ENCODE data around the gene IL10RA.

The IL10RA gene

DNA sequence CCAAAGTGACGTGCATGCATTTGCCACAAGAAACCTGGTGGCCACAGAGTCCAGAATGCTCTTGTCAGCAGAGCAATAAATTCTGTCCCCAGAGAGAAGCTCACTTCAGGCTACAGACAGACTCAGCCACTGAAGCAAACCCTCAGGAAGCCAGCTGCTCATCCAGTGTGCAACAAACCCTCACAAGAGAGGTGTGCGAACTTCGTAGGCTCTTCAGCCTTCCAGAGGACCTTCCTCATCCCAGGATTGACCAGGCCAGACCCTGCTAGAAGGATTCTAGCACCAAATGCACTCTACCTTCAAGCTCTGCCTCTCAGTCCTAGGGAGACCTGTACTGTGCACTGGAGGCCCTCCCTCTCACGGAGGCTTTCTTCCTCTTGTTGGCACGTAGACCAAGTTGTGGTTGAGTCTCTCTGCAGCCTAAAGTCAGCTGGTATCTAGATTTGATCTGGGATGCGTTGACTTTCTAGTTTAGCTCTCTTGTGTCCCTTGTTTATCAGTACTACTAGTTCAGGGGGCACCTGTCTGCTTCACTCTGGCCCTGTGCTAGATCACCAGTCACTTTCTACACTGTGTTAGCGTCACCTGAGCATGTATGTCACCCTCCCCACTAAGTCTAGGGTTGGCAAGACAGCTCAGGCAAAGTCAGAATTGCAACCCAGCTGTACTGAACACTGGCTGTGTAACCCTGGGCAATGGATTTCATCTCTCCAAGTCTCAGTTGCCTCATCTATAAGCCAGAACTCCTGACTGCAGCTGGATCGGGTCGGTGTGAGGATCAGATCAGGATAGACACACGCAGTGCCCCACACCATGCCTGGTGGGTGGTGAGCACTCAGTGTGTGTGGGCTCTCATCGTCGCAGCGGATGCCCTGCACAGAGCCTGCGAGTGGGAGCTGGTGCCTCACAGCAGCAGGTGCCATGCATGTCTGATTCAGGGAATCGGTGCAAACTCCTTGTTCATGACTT, 34.9 kb upstream of the IL10RA start:
- FAIRE-seq (no peak), DNase-seq (ENCODE audit: insufficient read length, low spot score) (no peak)
- no peak for TF ChIP-seq POLR2A (IDR thresholded peaks at IDR 0.05; ENCODE audit: low read depth, low read length)

DNA sequence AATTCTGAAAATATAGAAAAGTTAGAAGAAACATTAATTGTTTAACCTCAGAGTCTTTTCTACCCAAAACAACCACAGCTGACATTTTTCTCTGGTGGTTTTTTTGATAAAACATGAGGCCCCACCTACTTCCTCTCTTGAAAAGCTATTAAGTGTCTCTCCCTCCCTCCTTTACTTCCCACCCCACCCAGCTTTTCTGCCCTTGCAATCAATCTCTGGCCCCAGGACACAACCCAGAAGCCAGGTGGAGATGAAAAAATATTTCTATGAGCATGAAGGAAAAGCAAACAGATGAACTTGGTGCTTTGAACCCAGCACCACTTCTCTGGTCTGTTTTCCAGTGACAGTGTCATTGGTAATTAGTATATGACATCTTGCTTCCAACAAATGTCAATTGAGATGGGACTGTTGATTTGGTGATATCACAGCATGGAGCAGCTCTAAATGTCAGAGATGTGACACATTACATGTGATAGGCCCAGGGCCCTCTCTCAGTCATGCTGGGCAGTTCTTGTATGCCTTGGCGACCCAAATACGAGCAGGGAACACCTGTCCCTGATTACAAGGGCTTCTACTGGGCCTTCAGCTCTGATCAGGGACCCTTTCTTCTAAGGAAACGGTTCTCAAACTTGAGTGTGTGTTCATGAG, 33.0 kb upstream of the IL10RA start:
- no peak for TF ChIP-seq POLR2A (IDR thresholded peaks at IDR 0.05; ENCODE audit: low read depth, low read length)
- FAIRE-seq (no peak), DNase-seq (ENCODE audit: insufficient read length, low spot score) (no peak)

DNA sequence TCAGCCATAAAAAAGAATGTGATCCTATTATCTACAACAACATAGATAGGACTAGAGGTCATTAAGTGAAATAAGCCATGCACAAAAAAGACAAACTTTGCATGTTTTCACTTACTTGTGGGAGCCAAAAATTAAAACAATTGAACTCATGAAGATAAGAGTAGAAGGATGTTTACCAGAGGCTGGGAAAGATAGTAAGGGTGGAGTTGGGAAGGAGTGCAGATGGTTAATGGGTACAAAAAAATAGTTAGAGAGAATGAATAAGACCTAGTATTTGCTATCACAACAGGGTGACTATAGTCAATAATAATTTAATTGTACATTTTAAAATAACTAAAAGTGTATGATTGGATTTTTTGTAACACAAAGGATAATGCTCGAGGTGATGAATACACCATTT, 27.2 kb upstream of the IL10RA start:
- DNase-seq (ENCODE audit: insufficient read length, low spot score) = no peak
- TF ChIP-seq POLR2A (IDR thresholded peaks at IDR 0.05; ENCODE audit: low read depth, low read length) = no peak
- FAIRE-seq = no peak

DNA sequence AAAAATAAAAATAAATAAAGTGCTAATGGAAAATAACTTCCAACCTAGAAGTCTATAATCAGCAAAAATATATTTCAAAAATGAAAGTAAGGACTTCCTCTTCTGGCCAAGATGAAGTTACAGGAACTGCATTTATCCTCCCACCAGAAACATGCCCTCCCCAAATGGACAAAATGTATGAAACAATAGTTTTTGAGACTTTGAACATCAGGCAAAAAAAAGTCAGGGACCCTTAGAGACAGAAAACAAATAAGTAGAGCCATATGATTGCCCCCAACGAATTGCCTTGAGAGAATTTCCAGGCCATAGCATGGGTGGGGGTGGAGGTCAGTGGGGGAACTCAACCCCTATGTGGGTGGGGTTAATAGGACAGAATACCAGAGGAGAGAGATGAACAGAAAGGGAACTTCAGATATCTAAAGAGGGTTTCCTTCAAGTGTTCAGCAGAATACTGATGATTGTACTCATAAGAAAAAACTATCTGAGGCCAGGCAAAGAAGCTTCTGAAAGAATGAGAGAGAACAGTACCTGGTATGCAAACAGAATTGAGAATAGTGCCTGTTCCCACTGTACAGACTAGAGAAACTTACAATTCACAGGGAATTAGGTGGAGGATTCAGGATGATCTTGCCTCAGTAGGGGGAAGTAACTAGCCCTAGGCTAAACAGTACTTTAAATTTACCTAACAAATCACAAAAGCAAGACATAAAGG, 26.6 kb upstream of the IL10RA start:
- DNase-seq (ENCODE audit: insufficient read length, low spot score) (no peak), FAIRE-seq (no peak)
- TF ChIP-seq POLR2A (IDR thresholded peaks at IDR 0.05; ENCODE audit: low read depth, low read length) = no peak

DNA sequence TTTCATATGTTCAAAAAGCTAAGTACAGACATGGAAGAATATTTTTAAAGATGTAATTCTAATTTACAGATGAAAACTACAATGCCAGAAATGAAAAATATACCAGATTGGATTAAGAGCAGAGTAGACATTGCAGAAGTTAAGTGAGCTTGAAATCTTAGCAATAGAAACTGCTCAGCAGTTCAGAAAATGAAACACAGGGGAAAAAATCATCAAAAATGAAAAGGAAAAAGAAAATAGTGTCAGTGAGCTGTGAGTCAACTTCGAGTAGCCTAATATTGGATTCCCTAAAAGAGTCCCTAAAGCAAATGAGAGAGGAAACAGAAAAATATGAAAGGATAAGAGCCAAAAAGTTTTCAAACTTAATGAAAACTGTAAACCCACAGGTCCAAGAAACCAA, 25.8 kb upstream of the IL10RA start:
- FAIRE-seq (no peak), DNase-seq (ENCODE audit: insufficient read length, low spot score) (no peak)
- no peak for TF ChIP-seq POLR2A (IDR thresholded peaks at IDR 0.05; ENCODE audit: low read depth, low read length)

DNA sequence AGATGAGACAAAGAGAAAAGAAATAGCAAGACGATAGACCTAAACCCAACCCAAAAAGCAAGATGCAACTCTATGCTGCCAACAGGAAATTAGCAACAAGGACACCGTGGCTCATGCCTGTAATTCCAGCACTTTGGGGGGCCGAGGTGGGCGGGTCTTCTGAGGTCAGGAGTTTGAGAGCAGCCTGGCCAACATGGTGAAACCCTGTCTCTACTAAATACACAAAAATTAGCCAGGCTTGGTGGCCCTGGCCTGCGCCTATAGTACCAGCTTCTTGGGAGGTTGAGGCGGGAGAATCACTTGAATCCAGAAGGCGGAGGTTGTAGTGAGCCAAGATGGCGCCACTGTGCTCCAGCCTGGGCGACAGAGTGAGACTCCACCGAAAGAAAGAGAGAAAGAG, 24.3 kb upstream of the IL10RA start:
- FAIRE-seq = no peak
- DNase-seq (ENCODE audit: insufficient read length, low spot score) = no peak
- TF ChIP-seq POLR2A (IDR thresholded peaks at IDR 0.05; ENCODE audit: low read depth, low read length) = no peak

DNA sequence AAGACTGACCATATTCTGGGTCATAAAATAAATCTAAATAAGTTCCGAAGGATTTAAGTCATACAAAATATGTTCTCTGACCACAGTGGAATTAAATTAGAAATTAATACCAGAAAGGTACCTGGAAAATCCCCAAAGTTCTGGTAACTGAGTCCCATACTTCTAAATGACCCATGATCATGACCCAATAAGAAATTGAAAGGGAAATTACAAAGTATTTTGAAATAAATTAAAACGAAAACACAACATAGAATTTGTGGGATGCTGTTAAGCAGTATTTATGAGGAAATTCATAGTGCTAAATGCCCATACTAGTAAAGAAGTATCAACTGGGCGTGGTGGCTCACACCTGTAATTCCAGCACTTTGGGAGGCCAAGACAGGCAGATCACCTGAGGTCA, 23.4 kb upstream of the IL10RA start:
- no peak for FAIRE-seq
- no peak for DNase-seq (ENCODE audit: insufficient read length, low spot score)
- TF ChIP-seq POLR2A (IDR thresholded peaks at IDR 0.05; ENCODE audit: low read depth, low read length) = no peak

DNA sequence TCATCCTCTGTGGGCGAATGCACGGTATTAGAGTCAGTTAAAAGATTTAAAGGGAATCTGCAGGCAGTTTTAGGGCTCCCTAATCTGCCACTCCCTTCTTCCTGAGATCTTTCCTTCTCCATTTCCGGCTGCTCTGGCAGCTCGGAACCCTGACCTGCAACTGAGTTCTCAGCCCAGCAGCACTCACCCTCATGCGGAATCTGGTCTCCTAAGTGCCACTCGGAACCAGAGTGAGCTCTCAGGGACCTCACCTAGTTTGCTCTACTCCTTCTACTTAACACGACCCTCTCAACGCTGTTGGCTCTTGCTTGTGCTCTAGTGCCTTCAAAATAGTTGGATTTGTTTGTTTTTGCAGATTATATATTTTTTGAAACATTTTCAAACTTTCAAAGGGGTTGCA, 19.3 kb upstream of the IL10RA start:
- TF ChIP-seq POLR2A (IDR thresholded peaks at IDR 0.05; ENCODE audit: low read depth, low read length) = no peak
- DNase-seq (ENCODE audit: insufficient read length, low spot score) (no peak), FAIRE-seq (no peak)

DNA sequence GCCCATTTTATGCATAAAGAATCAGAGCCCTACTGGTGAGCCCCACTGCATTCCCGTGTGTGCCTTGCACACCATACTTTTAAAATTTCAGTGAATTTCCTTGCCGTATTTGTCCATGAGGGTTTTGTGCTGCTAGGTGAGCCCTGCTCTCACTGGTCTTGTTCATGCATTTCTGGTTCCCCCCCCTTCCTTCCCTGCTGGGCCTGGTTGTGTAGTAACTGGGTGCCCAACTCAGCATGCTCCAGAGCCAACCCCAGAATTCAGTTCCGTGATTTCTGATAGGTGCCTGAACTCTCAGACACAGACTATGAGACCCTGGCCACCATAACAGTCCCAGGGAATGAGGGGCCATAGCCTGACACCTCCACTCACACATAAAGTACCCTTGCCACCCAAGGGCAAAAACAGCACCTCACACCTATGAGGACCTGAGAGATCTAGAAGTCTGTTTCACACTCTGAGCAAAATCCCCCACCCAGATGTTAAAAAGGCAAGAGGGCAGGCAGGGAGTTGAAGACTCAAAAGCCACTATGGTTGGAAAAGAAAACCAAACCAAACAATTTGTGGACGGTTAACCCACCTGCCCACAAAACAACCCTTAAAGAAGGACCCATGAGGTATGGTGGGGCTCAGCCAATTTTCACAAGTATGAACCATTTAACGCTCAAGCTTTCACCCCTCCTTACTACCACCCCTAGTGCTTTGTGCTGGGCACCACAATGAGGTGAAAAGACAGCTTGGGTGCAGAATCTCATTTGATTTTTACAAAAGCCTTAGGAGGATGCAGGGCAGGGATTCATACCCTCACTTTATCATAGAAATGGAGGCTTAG, 16.8 kb upstream of the IL10RA start:
- TF ChIP-seq POLR2A (IDR thresholded peaks at IDR 0.05; ENCODE audit: low read depth, low read length) = no peak
- DNase-seq (ENCODE audit: insufficient read length, low spot score) (no peak), FAIRE-seq (no peak)

DNA sequence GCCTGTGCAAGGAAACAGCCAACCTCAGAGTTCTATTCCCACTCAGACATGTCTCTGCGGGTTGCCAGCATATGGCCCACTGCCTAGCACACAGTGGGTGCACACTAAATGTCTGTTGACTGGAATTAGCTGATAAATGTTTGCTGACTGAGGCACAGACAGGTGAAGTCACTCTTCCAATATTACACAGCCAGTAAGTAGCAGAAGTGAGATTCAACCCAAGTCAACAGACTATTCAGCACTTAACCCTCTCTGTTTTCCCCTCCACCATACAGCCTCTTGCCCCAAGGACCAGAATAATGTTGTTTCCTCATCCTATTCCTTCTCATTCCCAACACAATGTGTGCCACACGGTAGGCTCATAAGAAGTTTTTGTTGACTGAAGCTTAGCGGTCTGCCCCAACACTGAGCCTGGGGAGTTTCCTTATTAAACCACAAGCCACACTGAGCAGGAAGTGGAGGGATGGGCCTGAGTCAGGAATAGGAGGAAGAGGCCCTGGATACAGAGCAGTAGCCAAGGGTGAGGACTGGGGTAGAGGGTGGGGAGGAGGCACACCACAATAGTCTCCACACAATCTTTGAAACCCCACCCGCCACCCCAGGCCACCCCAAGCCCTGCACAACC, 15.7 kb upstream of the IL10RA start:
- FAIRE-seq (no peak), DNase-seq (ENCODE audit: insufficient read length, low spot score) (no peak)
- no peak for TF ChIP-seq POLR2A (IDR thresholded peaks at IDR 0.05; ENCODE audit: low read depth, low read length)

DNA sequence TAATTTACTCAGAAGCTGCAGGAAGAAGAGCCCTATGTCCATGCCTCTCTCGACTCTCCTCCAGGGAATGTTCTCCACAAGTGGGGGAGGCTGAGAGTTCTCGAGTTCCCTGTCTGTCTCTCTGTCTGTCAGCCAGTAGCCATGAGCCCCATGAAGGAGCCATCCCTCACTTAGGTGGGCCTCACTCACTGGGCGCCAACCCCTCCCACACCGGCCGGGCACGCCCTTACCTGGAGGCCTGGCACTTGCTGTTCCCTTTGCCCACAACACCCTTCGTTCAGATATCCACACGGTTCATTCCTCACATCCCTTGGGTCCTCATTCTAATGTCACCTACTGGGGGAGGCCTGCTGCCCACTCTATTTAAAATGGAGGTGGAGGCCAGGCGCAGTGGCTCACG, 14.2 kb upstream of the IL10RA start:
- no peak for TF ChIP-seq POLR2A (IDR thresholded peaks at IDR 0.05; ENCODE audit: low read depth, low read length)
- no peak for DNase-seq (ENCODE audit: insufficient read length, low spot score)
- FAIRE-seq = no peak

DNA sequence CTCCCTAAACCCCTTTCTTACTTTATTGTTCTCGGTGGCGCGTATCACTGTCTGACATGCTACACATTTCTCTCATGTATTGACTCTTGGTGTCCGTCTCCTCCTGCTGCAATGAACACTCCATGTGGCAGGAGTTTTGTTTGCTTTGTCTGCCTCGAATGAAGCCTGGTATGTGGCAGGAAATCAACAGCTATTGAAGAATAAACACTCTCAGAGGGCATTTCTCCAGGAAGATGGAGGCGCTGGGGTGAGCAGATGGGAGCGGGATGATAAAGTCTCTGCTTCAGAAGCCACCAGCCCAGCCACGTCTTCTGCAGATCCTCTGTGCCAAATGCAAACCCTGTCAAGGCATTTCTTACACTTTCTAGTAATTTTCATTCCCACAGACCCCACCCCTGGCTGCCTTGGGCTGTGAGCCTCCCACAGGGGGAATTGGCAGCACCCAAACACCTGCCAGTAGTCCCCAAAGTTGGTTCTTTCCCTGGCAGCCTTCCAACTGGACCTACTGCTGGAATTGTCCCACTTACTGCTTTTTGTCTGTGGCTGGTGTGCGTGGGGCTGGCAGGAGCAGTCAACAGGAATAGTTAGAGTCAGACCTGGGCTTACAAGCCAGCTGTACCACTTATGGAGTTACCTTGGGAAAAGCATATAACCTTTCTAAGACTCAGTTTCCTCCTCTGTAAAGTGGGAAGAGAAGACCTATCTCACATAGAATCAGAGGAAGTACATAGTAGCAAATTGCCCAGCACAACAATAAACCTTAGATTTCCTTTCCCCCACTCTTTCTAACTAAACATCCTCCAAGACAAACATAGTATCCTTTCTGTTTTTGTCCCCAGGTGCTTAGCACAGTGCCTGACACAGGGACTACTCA, 13.3 kb upstream of the IL10RA start:
- no peak for DNase-seq (ENCODE audit: insufficient read length, low spot score)
- FAIRE-seq = no peak
- TF ChIP-seq POLR2A (IDR thresholded peaks at IDR 0.05; ENCODE audit: low read depth, low read length) = no peak

Measured in H54 (cell line).